ENCODE data around the gene SKA2. TPM values are rescaled to one million over a fixed set of nuclear protein-coding genes. Genes with fewer than 3 reads are reported as not detected.

The SKA2 gene
- total and polyA plus RNA-seq, 9 of the 15 experiments (the other 6 are each of a cell fraction or from before 2014, with no cell fraction given) = 58.1 to 183 (median 133) TPM

GRCh38 chr17:59155439-59156177 lies 622 bp upstream of the SKA2 start, which contains the start of gene PRR11 (continued):
- TF ChIP-seq, protein P1, sequence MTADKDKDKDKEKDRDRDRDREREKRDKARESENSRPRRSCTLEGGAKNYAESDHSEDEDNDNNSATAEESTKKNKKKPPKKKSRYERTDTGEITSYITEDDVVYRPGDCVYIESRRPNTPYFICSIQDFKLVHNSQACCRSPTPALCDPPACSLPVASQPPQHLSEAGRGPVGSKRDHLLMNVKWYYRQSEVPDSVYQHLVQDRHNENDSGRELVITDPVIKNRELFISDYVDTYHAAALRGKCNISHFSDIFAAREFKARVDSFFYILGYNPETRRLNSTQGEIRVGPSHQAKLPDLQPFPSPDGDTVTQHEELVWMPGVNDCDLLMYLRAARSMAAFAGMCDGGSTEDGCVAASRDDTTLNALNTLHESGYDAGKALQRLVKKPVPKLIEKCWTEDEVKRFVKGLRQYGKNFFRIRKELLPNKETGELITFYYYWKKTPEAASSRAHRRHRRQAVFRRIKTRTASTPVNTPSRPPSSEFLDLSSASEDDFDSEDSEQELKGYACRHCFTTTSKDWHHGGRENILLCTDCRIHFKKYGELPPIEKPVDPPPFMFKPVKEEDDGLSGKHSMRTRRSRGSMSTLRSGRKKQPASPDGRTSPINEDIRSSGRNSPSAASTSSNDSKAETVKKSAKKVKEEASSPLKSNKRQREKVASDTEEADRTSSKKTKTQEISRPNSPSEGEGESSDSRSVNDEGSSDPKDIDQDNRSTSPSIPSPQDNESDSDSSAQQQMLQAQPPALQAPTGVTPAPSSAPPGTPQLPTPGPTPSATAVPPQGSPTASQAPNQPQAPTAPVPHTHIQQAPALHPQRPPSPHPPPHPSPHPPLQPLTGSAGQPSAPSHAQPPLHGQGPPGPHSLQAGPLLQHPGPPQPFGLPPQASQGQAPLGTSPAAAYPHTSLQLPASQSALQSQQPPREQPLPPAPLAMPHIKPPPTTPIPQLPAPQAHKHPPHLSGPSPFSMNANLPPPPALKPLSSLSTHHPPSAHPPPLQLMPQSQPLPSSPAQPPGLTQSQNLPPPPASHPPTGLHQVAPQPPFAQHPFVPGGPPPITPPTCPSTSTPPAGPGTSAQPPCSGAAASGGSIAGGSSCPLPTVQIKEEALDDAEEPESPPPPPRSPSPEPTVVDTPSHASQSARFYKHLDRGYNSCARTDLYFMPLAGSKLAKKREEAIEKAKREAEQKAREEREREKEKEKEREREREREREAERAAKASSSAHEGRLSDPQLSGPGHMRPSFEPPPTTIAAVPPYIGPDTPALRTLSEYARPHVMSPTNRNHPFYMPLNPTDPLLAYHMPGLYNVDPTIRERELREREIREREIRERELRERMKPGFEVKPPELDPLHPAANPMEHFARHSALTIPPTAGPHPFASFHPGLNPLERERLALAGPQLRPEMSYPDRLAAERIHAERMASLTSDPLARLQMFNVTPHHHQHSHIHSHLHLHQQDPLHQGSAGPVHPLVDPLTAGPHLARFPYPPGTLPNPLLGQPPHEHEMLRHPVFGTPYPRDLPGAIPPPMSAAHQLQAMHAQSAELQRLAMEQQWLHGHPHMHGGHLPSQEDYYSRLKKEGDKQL (CRISPR knock-in tag; IDR thresholded peaks at IDR 0.05; ENCODE audit: borderline replicate concordance) = no peak
- TF ChIP-seq ZNF583 (CRISPR knock-in tag; IDR thresholded peaks at IDR 0.05) (no peak), GATAD2A (IDR thresholded peaks at IDR 0.05) (no peak), FIP1L1 (IDR thresholded peaks at IDR 0.05; ENCODE audit: low read depth, low read length, poor library complexity, severe bottlenecking) (no peak), FOXP1 (CRISPR knock-in tag; IDR thresholded peaks at IDR 0.05) (no peak), SP1 (CRISPR knock-in tag; IDR thresholded peaks at IDR 0.05) (no peak; the same call in 1 of the 2 replicates), CREBBP (IDR thresholded peaks at IDR 0.05; ENCODE audit: low read depth, low read length) (no peak), CTBP1 (IDR thresholded peaks at IDR 0.05; ENCODE audit: borderline replicate concordance) (no peak), NR4A1 (CRISPR knock-in tag; IDR thresholded peaks at IDR 0.05) (no peak), NR4A1 (tag; IDR thresholded peaks at IDR 0.05) (no peak), MYC (IDR thresholded peaks at IDR 0.05; ENCODE audit: low read depth, low read length) (no peak; the same call in 1 of the 2 replicates), MYC (CRISPR knock-in tag; IDR thresholded peaks at IDR 0.05; ENCODE audit: borderline replicate concordance, low read depth) (no peak), HLTF (IDR thresholded peaks at IDR 0.05) (peak; percentile 47; the same call in 1 of the 2 replicates), GTF2A2 (tag; IDR thresholded peaks at IDR 0.05) (no peak), FOXK2 (conservative IDR thresholded peaks at IDR 0.05 in 1 of 2, IDR thresholded peaks at IDR 0.05 in 1 of 2; ENCODE audit: low read depth in 2 of 2) (peak; percentile 9; a peak in 1 of 4 replicates), KLF1 (tag; IDR thresholded peaks at IDR 0.05) (no peak), SMAD1 (IDR thresholded peaks at IDR 0.05; ENCODE audit: low read depth, low read length, partially characterized antibody) (peak; percentile 74)
- TF ChIP-seq, protein P2, sequence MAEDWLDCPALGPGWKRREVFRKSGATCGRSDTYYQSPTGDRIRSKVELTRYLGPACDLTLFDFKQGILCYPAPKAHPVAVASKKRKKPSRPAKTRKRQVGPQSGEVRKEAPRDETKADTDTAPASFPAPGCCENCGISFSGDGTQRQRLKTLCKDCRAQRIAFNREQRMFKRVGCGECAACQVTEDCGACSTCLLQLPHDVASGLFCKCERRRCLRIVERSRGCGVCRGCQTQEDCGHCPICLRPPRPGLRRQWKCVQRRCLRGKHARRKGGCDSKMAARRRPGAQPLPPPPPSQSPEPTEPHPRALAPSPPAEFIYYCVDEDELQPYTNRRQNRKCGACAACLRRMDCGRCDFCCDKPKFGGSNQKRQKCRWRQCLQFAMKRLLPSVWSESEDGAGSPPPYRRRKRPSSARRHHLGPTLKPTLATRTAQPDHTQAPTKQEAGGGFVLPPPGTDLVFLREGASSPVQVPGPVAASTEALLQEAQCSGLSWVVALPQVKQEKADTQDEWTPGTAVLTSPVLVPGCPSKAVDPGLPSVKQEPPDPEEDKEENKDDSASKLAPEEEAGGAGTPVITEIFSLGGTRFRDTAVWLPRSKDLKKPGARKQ (CRISPR knock-in tag; IDR thresholded peaks at IDR 0.05) = no peak

Measured in K562 (cell line).